ENCODE measurements around the gene TMEM108. TPM values are rescaled to one million over a fixed set of nuclear protein-coding genes. Genes with fewer than 3 reads are reported as not detected.

TMEM108 gene
- total RNA-seq, 4 donors from 2014 or later = 0.54 to 2.9 (median 1.4) TPM

DNA sequence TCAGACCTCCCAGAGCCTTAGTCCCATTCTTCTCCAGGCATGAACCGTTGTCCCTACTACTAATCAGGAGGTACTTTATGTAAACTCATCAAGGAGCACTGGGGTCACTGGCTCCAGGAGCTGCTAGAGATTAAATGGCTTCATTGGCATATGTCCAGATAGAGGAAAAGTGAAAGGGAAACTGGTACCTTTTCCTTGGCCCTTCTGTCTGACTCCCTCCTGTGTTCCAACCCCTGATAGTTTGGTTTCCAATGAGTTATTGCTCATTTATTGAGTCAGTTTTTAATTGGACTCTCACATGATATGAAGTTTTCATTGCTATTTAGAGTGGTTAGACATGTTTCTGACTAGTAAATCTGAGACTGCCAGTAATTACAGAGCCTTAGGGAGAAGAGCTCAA is 231.2 kb downstream of the TMEM108 start:
- no peak overlapping the region for H3K4me3 ChIP-seq (ENCODE audit: low read depth, poor library complexity, severe bottlenecking)
- intact Hi-C loops (cut with DNase I; ENCODE audit: low total_unique reads) = no loop called here
- TF ChIP-seq POLR2A (IDR thresholded peaks at IDR 0.05) = no peak
- TF ChIP-seq, protein P1, sequence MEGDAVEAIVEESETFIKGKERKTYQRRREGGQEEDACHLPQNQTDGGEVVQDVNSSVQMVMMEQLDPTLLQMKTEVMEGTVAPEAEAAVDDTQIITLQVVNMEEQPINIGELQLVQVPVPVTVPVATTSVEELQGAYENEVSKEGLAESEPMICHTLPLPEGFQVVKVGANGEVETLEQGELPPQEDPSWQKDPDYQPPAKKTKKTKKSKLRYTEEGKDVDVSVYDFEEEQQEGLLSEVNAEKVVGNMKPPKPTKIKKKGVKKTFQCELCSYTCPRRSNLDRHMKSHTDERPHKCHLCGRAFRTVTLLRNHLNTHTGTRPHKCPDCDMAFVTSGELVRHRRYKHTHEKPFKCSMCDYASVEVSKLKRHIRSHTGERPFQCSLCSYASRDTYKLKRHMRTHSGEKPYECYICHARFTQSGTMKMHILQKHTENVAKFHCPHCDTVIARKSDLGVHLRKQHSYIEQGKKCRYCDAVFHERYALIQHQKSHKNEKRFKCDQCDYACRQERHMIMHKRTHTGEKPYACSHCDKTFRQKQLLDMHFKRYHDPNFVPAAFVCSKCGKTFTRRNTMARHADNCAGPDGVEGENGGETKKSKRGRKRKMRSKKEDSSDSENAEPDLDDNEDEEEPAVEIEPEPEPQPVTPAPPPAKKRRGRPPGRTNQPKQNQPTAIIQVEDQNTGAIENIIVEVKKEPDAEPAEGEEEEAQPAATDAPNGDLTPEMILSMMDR (IDR thresholded peaks at IDR 0.05) = no peak
- no peak for DNase-seq (ENCODE audit: low spot score in 2 of 2)
- 32 to 46% methylated on average over 1 of the region's 1 CpG for WGBS, 2 donors

DNA sequence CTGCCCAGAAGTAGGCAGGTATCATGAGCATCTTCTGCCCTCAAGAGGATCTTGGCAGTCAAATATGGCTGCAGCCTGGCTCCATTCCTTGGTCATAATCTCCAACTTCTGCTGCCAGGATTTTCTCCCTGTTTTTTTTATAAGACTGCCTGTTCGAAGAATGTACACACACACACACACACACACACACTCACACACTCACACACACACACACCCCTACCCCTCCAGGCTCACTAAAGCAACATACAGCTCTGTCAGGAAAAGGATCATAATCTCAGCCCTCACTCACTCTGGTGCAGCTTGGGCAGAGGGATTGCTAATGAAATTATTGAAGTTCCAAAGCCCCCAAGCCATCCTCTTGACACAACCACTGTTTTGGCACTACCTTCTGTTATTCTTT is 232.4 kb downstream of the TMEM108 start:
- intact Hi-C loops (cut with DNase I; ENCODE audit: low total_unique reads) = no loop called here
- WGBS, 2 donors = 34 to 53% methylated on average over 1 of the region's 1 CpG
- DNase-seq (ENCODE audit: low spot score in 2 of 2) = no peak
- no peak for TF ChIP-seq POLR2A (IDR thresholded peaks at IDR 0.05)
- TF ChIP-seq, protein P1 (IDR thresholded peaks at IDR 0.05) = no peak
- no peak overlapping the region for H3K4me3 ChIP-seq (ENCODE audit: low read depth, poor library complexity, severe bottlenecking)

DNA sequence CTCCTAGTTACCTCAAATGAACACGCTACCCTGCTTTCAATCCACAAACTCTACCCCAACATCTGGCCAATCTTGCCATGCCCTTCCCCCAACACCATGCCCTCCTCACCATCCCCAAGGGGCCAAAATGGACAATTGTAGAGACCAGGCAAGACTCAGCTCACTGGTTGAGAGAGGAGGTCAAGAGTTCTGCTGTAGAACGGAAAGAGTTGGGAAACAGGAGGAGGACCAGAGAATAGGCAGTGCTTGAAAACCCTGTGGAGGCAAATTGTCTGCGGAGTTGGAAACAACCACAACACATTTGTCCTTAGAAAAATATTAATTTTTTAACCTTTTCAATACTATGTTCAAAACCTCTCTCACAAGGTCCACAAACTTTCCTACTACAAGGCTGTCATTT is 232.9 kb downstream of the TMEM108 start:
- H3K4me3 ChIP-seq (ENCODE audit: low read depth, poor library complexity, severe bottlenecking) = no peak overlapping the region
- no peak for DNase-seq (ENCODE audit: low spot score in 2 of 2)
- TF ChIP-seq POLR2A (IDR thresholded peaks at IDR 0.05) = no peak
- TF ChIP-seq, protein P1 (IDR thresholded peaks at IDR 0.05) = no peak
- intact Hi-C loops (cut with DNase I; ENCODE audit: low total_unique reads) = no loop called here
- WGBS, 2 donors = 89 to 90% methylated on average over 3 of the region's 3 CpGs

DNA sequence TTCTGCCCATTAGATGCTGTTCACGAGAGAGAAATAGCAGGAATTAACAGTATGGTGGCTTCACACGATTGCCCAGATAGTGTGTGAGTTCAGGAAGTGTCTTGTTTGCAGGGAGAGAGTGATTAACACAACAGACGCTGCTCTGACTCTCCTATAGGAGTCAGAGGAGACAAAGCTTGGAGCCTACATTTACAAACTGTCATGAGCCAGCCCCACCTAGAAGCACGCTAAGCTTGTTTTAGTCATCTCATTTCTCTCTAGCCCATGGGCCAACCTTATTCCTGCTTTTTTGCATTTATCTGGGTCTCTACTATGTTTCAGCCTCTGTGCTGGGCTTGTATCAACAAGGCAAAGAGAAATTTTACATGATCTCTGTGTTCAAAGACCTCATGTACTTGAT is 233.3 kb downstream of the TMEM108 start:
- no peak for TF ChIP-seq POLR2A (IDR thresholded peaks at IDR 0.05)
- TF ChIP-seq, protein P1 (IDR thresholded peaks at IDR 0.05) = no peak
- no peak for DNase-seq (ENCODE audit: low spot score in 2 of 2)
- intact Hi-C loops (cut with DNase I; ENCODE audit: low total_unique reads) = no loop called here
- no peak overlapping the region for H3K4me3 ChIP-seq (ENCODE audit: low read depth, poor library complexity, severe bottlenecking)
- WGBS, 2 donors = 51 to 55% methylated on average over 4 of the region's 4 CpGs

DNA sequence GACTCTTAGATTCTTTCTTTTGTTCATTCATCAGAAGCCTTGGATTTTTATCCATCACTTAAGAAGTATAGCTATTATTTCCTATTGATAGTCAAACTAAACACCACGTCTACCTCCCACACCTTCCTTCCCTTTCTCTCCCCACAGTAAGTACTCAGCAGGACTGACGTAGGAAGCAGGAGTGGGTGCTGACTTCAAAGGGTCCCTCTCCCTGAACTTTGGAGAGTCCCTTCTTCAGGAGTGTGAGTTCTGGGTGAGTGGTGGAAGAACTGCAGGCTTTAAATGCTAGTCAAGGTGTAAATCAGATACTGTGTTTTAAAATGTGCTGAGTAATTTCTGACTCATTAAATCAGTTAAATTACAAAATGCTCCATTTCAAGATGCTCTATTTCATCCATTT is 235.2 kb downstream of the TMEM108 start:
- intact Hi-C loops (cut with DNase I; ENCODE audit: low total_unique reads) = no loop called here
- TF ChIP-seq, protein P1 (IDR thresholded peaks at IDR 0.05) = no peak
- TF ChIP-seq POLR2A (IDR thresholded peaks at IDR 0.05) = no peak
- H3K4me3 ChIP-seq (ENCODE audit: low read depth, poor library complexity, severe bottlenecking) = no peak overlapping the region
- WGBS, 2 donors = 77 to 88% methylated on average over 2 of the region's 2 CpGs
- DNase-seq (ENCODE audit: low spot score in 2 of 2) = no peak

DNA sequence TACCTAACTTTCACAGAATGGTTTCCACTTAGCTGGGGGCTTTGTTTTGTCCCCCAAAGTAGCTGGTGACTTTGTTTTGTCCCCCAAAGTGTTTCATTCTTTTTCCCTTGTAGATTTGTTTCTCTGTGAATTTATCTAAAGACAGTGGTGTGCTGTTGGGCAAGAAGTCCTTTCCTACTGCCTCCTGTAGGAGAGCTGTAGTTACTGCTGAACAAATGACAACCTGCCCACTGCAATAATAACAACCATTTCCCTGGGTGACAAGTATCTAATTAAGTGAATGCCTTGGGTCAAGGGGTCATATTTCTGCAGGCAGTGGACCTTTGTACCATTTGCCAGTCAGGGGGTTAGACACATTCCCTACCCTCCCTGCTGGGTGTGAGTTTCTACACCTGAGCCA is 236.3 kb downstream of the TMEM108 start:
- no peak overlapping the region for H3K4me3 ChIP-seq (ENCODE audit: low read depth, poor library complexity, severe bottlenecking)
- intact Hi-C loops (cut with DNase I; ENCODE audit: low total_unique reads) = no loop called here
- no peak for TF ChIP-seq POLR2A (IDR thresholded peaks at IDR 0.05)
- TF ChIP-seq, protein P1 (IDR thresholded peaks at IDR 0.05) = no peak
- no peak for DNase-seq (ENCODE audit: low spot score in 2 of 2)

Data from lower leg skin (tissue), 4 donors.